CD4-positive, alpha-beta T cell (primary cell): ENCODE data around the gene ANKRD44. TPM values are rescaled to one million over a fixed set of nuclear protein-coding genes. Genes with fewer than 3 reads are reported as not detected.
A peak's percentile ranks its signal among the peaks of the same experiment; 100 is the strongest.

Experiments used
- ATAC-seq: fragments of 200-7000 bp; cut with Tn5 transposase; one replicate; pipeline ENCODE4 v1.10.0; 2022; ENCODE audit warnings: mild to moderate bottlenecking; ENCODE audit not compliant: poor library complexity
- CTCF ChIA-PET: fragments of 350-600 bp; sonication (Branson Sonifier 250); formaldehyde crosslinking; loops from one replicate; lab custom pipeline; 2021; ENCODE audit warnings: antibody characterized with exemption, inconsistent platforms; lab: Charles Lee
- POLR2A ChIA-PET: fragments of 350-600 bp; sonication (Branson Sonifier 250); formaldehyde crosslinking; loops from one replicate; lab custom pipeline; 2021; ENCODE audit warnings: antibody characterized with exemption, inconsistent platforms; lab: Charles Lee
- DNase-seq, 14 experiments: peaks; one replicate each; pipeline ENCODE4 v3.0.0-alpha.2; 2013 to 2020; ENCODE audit warnings: mixed read lengths in 2 of 14
- H3K27ac ChIP-seq, 2 donors: one replicate each; pipeline versions ENCODE4 v1.5.1 to v1.7.0; 2013; ENCODE audit warnings: low read length in 2 of 2, low read depth in 1 of 2, mild to moderate bottlenecking in 1 of 2
- H3K27me3 ChIP-seq, 2 experiments: 1 replicate in 1 of 2; 2 replicates in 1 of 2; pipeline versions ENCODE4 v1.6.1 to v1.7.0; 2013; ENCODE audit warnings: low read length in 2 of 2, control low read depth in 1 of 2, mild to moderate bottlenecking in 1 of 2, moderate library complexity in 1 of 2; ENCODE audit not compliant: insufficient read depth in 2 of 2, control insufficient read depth in 1 of 2
- H3K36me3 ChIP-seq: one replicate; pipeline ENCODE4 v1.6.1; 2013; ENCODE audit warnings: low read length, control low read depth; ENCODE audit not compliant: insufficient read depth
- H3K4me1 ChIP-seq: one replicate; pipeline ENCODE4 v1.6.1; 2013; ENCODE audit warnings: low read length, control low read depth; ENCODE audit not compliant: insufficient read depth
- H3K4me3 ChIP-seq: one replicate; pipeline ENCODE4 v1.5.1; 2013; ENCODE audit warnings: mild to moderate bottlenecking, low read length, moderate library complexity
- H3K9me3 ChIP-seq, 2 experiments: 1 replicate in 1 of 2; 2 replicates in 1 of 2; pipeline versions ENCODE4 v1.6.1 to v1.7.0; 2013; ENCODE audit warnings: low read length in 2 of 2, mild to moderate bottlenecking in 2 of 2, control low read depth in 1 of 2, moderate library complexity in 1 of 2; ENCODE audit not compliant: control insufficient read depth in 1 of 2, insufficient read depth in 1 of 2
- H3K27ac Mint-ChIP-seq: one replicate; pipeline ENCODE4 v1.8.0; 2020; ENCODE audit warnings: mixed read lengths
- H3K27me3 Mint-ChIP-seq: one replicate; pipeline ENCODE4 v1.8.0; 2021; ENCODE audit warnings: mixed read lengths
- H3K36me3 Mint-ChIP-seq: one replicate; pipeline ENCODE4 v1.8.0; 2021; ENCODE audit warnings: low read depth, mixed read lengths
- H3K4me1 Mint-ChIP-seq: one replicate; pipeline ENCODE4 v1.8.0; 2021; ENCODE audit warnings: low read depth, mixed read lengths
- H3K4me3 Mint-ChIP-seq: one replicate; pipeline ENCODE4 v1.8.0; 2020; ENCODE audit warnings: mild to moderate bottlenecking, mixed read lengths
- H3K9me3 Mint-ChIP-seq: one replicate; pipeline ENCODE4 v1.8.0; 2020; ENCODE audit warnings: mixed read lengths
- intact Hi-C, 2 experiments: fragments of 100-400 bp; cut with DNase I in 1 of 2; cut with micrococcal nuclease in 1 of 2; formaldehyde crosslinking; loops; one replicate each; pipeline versions ENCODE4 v1.15.1 to v1.9.0; 2023 to 2025; cut with DNase I, micrococcal nuclease
- total RNA-seq, 174 experiments: library from RNA in 2 of 174; stranded (reverse) in 2 of 174; gene quantifications; one replicate each; pipeline ENCODE4 v1.2.3 and lab custom pipeline; 2021 to 2026
- TF ChIP-seq, protein P1 (sequence below): fragments of 200-600 bp; IDR thresholded peaks from one replicate; pipeline ENCODE4 v1.8.0; 2022; ENCODE audit warnings: antibody characterized with exemption, mild to moderate bottlenecking

ANKRD44 gene
- total RNA-seq, 2 experiments from 2014 or later: 170 to 186 TPM

DNA sequence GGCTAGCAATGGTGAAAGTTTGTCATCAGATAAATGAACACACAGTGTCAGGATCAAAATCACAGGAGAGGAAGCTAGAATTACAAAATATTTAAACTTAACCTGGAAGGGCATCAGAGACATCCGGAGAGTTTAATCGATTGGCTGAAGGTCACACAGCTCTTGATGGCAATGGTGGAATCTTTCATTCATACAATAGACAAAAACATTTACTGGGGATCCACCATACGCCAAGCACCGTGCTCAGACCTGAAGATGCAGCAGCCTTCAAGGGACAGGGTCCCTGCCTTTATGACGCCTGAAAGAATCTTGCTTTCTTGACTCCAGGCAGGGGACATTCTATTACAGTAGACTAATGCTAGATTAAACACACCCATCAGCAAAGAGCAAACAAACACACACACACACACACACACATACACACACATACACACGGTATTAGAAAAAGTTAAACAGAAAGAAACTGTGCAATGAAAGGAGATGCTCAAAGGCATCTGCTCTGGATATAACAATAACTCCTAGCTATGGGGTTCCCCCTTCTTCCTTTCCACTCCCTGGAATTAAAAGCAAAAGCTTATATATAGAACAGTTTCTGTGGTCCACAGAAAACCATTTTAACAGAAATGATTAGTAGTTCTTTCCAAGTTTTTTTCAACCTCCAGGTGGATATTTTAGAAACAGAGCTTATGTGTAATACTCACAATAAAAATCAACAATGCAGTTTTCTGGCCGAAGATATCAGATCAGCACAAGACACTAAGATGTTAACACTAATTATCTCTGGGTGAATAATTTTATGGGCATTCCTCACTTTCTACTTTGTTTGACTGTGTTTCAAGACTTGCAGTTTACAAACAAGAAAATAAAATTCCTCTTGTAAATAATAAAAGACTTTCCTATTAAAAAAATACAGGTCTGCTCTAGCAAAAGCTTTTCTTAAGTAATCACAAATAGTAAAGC is 151.7 kb downstream of the ANKRD44 start:
- Mint-ChIP-seq H3K4me1 (peaks cover 85% of the 10 kb centered on the region), H3K9me3 (peaks cover 8% of the 10 kb centered on the region), H3K36me3 (peaks cover 69% of the 10 kb centered on the region), H3K4me3 (no peak overlapping the region), H3K27me3 (no peaks in the 10 kb centered on the region), H3K27ac (peak overlapping the region; percentile 81)
- ATAC-seq (no peak), DNase-seq (no peak)
- CTCF ChIA-PET: interaction anchor here (1.0 to 1.6 kb wide), 4 partner anchors 10 to 46 kb away, joined by 3 to 6 read pairs (median 6); no protein-coding TSS in a partner anchor
- TF ChIP-seq, protein P1, sequence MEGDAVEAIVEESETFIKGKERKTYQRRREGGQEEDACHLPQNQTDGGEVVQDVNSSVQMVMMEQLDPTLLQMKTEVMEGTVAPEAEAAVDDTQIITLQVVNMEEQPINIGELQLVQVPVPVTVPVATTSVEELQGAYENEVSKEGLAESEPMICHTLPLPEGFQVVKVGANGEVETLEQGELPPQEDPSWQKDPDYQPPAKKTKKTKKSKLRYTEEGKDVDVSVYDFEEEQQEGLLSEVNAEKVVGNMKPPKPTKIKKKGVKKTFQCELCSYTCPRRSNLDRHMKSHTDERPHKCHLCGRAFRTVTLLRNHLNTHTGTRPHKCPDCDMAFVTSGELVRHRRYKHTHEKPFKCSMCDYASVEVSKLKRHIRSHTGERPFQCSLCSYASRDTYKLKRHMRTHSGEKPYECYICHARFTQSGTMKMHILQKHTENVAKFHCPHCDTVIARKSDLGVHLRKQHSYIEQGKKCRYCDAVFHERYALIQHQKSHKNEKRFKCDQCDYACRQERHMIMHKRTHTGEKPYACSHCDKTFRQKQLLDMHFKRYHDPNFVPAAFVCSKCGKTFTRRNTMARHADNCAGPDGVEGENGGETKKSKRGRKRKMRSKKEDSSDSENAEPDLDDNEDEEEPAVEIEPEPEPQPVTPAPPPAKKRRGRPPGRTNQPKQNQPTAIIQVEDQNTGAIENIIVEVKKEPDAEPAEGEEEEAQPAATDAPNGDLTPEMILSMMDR: no peak
- Histone ChIP-seq H3K4me3 (no peak overlapping the region), H3K27ac (peak overlapping the region in 1 of 2 donors; percentile 42), H3K9me3 (no peaks in the 10 kb centered on the region), H3K36me3 (peaks cover 7% of the 10 kb centered on the region), H3K27me3 (no peaks in the 10 kb centered on the region), H3K4me1 (peaks cover 50% of the 10 kb centered on the region)
- intact Hi-C loops: no loop called here
- POLR2A ChIA-PET: interaction anchor here (1.2 kb wide), 1 partner anchor 40 kb away, joined by 3 read pairs; no protein-coding TSS in a partner anchor

DNA sequence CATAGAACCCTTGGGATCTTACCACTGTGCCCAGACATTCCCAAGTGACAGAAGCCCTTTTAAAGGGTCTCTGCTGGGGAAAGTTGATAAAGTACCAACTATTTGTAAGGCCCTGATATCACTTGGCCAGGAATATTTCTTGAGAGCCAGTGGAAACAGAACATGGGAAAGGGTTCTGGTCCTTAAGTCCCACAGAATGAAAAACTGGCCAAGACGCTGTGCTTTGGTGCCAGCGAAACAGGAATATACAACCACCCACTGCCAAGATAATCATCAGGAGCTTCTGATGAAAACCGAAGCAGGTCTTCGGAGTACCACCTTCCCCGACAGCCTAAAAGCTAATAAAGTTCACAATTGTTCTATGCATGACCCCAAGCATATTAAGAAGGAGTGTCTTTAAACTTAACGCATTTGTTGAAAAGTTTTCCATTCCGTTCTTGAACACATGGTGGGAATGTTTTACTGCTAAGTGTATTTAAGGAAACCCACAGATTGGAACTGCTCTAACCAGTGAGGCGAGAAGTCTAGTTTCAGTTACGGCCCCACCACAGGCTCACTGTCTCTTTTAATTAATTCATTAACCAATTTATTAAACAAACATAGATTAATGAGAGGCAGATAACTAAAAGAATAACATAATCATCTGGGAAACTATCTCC is 152.6 kb downstream of the ANKRD44 start:
- peak overlapping the region; percentile 81 for H3K27ac Mint-ChIP-seq

DNA sequence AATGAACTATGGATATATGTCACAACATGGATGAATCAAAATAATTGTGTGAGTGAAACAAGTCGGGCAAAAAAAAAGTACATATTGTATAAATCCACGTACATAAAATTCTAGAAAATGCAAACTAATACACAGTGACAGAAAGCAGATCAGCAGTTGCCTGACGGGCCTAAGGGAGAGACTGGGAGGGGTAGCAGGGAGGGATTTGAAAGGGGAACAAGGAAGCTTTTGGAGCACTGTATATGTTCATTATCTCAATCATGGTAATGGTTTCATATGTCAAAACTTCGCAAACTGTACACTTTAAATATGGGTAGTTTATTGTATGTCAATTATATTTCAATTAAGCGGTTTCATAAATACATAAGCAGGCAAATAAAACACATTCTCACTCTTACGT is 153.8 kb downstream of the ANKRD44 start:
- Histone ChIP-seq H3K36me3 (no peaks in the 10 kb centered on the region), H3K4me1 (peaks cover 46% of the 10 kb centered on the region), H3K9me3 (no peaks in the 10 kb centered on the region), H3K27me3 (no peaks in the 10 kb centered on the region), H3K27ac (no peak overlapping the region), H3K4me3 (no peak overlapping the region)
- peaks cover 8% of the 10 kb centered on the region for H3K9me3 Mint-ChIP-seq
- peak overlapping the region; percentile 82 for H3K27ac Mint-ChIP-seq
- ATAC-seq (no peak), DNase-seq (no peak)
- ChIA-PET CTCF (interaction anchor here (1.3 kb wide), 1 partner anchor 15 kb away, joined by 4 read pairs; no protein-coding TSS in a partner anchor), POLR2A (no interaction called here)
- H3K27me3 Mint-ChIP-seq: no peaks in the 10 kb centered on the region
- intact Hi-C loops: no loop called here
- TF ChIP-seq, protein P1: no peak
- peaks cover 87% of the 10 kb centered on the region for H3K4me1 Mint-ChIP-seq
- H3K4me3 Mint-ChIP-seq: no peak overlapping the region
- H3K36me3 Mint-ChIP-seq: peaks cover 66% of the 10 kb centered on the region

More for the DNA sequence above, 152.6 kb downstream of the ANKRD44 start:
- intact Hi-C loops: no loop called here
- peaks cover 71% of the 10 kb centered on the region for H3K36me3 Mint-ChIP-seq
- Histone ChIP-seq H3K27ac (peak overlapping the region in 1 of 2 donors; percentile 42), H3K9me3 (no peaks in the 10 kb centered on the region), H3K36me3 (peaks cover under 1% of the 10 kb centered on the region), H3K27me3 (no peaks in the 10 kb centered on the region), H3K4me1 (peaks cover 46% of the 10 kb centered on the region), H3K4me3 (no peak overlapping the region)
- H3K4me3 Mint-ChIP-seq: no peak overlapping the region
- ChIA-PET CTCF (interaction anchor here (1.0 to 1.6 kb wide), 2 partner anchors 11 to 45 kb away, joined by 6 read pairs; no protein-coding TSS in a partner anchor), POLR2A (no interaction called here)
- no peaks in the 10 kb centered on the region for H3K27me3 Mint-ChIP-seq
- TF ChIP-seq, protein P1: no peak
- H3K9me3 Mint-ChIP-seq: peaks cover 8% of the 10 kb centered on the region
- DNase-seq: no peak
- H3K4me1 Mint-ChIP-seq: peaks cover 87% of the 10 kb centered on the region
- ATAC-seq: no peak
